Measurements from ENCODE around the gene C10orf105.

- no peak for TF ChIP-seq CTCF (conservative IDR thresholded peaks at IDR 0.05; ENCODE audit: low read length)
- TF ChIP-seq EZH2phosphoT487 (IDR thresholded peaks at IDR 0.05; ENCODE audit: borderline replicate concordance, low read depth, low read length), result no peak
Observed at GRCh38 chr10:71742301-71743088, 22.9 kb upstream of the C10orf105 start.

Measured in OCI-LY7 (cell line).